SJCRH30 (cell line): Measurements from ENCODE around the gene UST. TPM values are rescaled to one million over a fixed set of nuclear protein-coding genes. Genes with fewer than 3 reads are reported as not detected.

ENCODE experiments used
- DNase-seq, 2 experiments: peaks; one replicate each; pipeline ENCODE4 v3.0.0-alpha.2; 2015 to 2020
- H3K27ac ChIP-seq: fragments of 250-450 bp; sonication (Bioruptor Pico); 2 replicates; pipeline ENCODE4 v1.5.1; 2020; ENCODE audit warnings: mild to moderate bottlenecking, moderate library complexity
- H3K27me3 ChIP-seq: fragments of 250-450 bp; sonication (Bioruptor Pico); 2 replicates; pipeline ENCODE4 v1.5.1; 2020; ENCODE audit warnings: mild to moderate bottlenecking, moderate library complexity
- H3K36me3 ChIP-seq: fragments of 250-450 bp; sonication (Bioruptor Pico); 2 replicates; pipeline ENCODE4 v1.5.1; 2020; ENCODE audit warnings: mild to moderate bottlenecking, moderate library complexity
- H3K4me1 ChIP-seq: fragments of 250-450 bp; sonication (Bioruptor Pico); 2 replicates; pipeline ENCODE4 v1.5.1; 2020; ENCODE audit warnings: mild to moderate bottlenecking, moderate library complexity
- H3K4me3 ChIP-seq: fragments of 250-450 bp; sonication (Bioruptor Pico); 2 replicates; pipeline ENCODE4 v1.5.1; 2020; ENCODE audit warnings: mild to moderate bottlenecking, moderate library complexity
- H3K9me3 ChIP-seq: fragments of 250-450 bp; sonication (Bioruptor Pico); replicated peaks from 2 replicates; pipeline ENCODE4 v1.5.1; 2020; ENCODE audit warnings: mild to moderate bottlenecking, moderate library complexity
- total RNA-seq: library from RNA; depleted of rRNA; stranded (reverse); fragments of >200 nt; shearing (Covaris generic); gene quantifications from 2 replicates; pipeline ENCODE4 v1.2.3, GENCODE V29; 2014

UST gene
- total RNA-seq, 1 experiment from 2014 or later, result 28.9 TPM

GRCh38 chr6:149077208-149077607 is 330.4 kb downstream of the UST start:
- Histone ChIP-seq H3K4me3 (no peak overlapping the region), H3K27me3 (no peaks in the 10 kb centered on the region), H3K27ac (no peak overlapping the region), H3K36me3 (no peaks in the 10 kb centered on the region), H3K4me1 (no peaks in the 10 kb centered on the region), H3K9me3 (no peaks in the 10 kb centered on the region)
- no peak for DNase-seq

- no peaks in the 10 kb centered on the region for H3K9me3 ChIP-seq
- H3K4me3 ChIP-seq, result no peak overlapping the region
- no peak for DNase-seq
- no peaks in the 10 kb centered on the region for H3K36me3 ChIP-seq
- H3K27me3 ChIP-seq, result no peaks in the 10 kb centered on the region
- no peaks in the 10 kb centered on the region for H3K4me1 ChIP-seq
- no peak overlapping the region for H3K27ac ChIP-seq
These were observed 331.5 kb downstream of the UST start for GRCh38 chr6:149078211-149078782.

- H3K27me3 ChIP-seq, result no peaks in the 10 kb centered on the region
- H3K27ac ChIP-seq, result no peak overlapping the region
- no peak for DNase-seq
- no peaks in the 10 kb centered on the region for H3K4me1 ChIP-seq
- no peak overlapping the region for H3K4me3 ChIP-seq
- no peaks in the 10 kb centered on the region for H3K36me3 ChIP-seq
- no peaks in the 10 kb centered on the region for H3K9me3 ChIP-seq
These were observed 332.6 kb downstream of the UST start for GRCh38 chr6:149079456-149079855.

- Histone ChIP-seq H3K9me3 (no peaks in the 10 kb centered on the region), H3K4me3 (no peak overlapping the region), H3K36me3 (no peaks in the 10 kb centered on the region), H3K27ac (no peak overlapping the region), H3K27me3 (no peaks in the 10 kb centered on the region), H3K4me1 (no peaks in the 10 kb centered on the region)
- DNase-seq, result no peak
These were observed 333.2 kb downstream of the UST start for GRCh38 chr6:149079911-149080491.

GRCh38 chr6:149080511-149080910 is 333.7 kb downstream of the UST start:
- H3K4me1 ChIP-seq, result no peaks in the 10 kb centered on the region
- no peak overlapping the region for H3K27ac ChIP-seq
- DNase-seq, result no peak
- H3K4me3 ChIP-seq, result no peak overlapping the region
- H3K36me3 ChIP-seq, result no peaks in the 10 kb centered on the region
- H3K27me3 ChIP-seq, result no peaks in the 10 kb centered on the region
- H3K9me3 ChIP-seq, result no peaks in the 10 kb centered on the region

- Histone ChIP-seq H3K27me3 (no peaks in the 10 kb centered on the region), H3K27ac (no peak overlapping the region)
- no peak for DNase-seq
These were observed 334.5 kb downstream of the UST start for GRCh38 chr6:149081281-149081680.

GRCh38 chr6:149082320-149082719 is 335.5 kb downstream of the UST start:
- H3K27me3 ChIP-seq, result no peaks in the 10 kb centered on the region
- no peaks in the 10 kb centered on the region for H3K36me3 ChIP-seq
- no peak overlapping the region for H3K27ac ChIP-seq
- H3K4me1 ChIP-seq, result no peaks in the 10 kb centered on the region
- H3K4me3 ChIP-seq, result no peak overlapping the region
- DNase-seq, result peak; percentile 75 to 77
- H3K9me3 ChIP-seq, result no peaks in the 10 kb centered on the region

More at GRCh38 chr6:149081281-149081680, 334.5 kb downstream of the UST start:
- Histone ChIP-seq H3K4me1 (no peaks in the 10 kb centered on the region), H3K9me3 (no peaks in the 10 kb centered on the region), H3K36me3 (no peaks in the 10 kb centered on the region), H3K4me3 (no peak overlapping the region)

GRCh38 chr6:149084026-149084425 is 337.2 kb downstream of the UST start:
- no peak for DNase-seq
- no peaks in the 10 kb centered on the region for H3K9me3 ChIP-seq
- H3K36me3 ChIP-seq, result no peaks in the 10 kb centered on the region
- H3K27me3 ChIP-seq, result no peaks in the 10 kb centered on the region
- H3K4me1 ChIP-seq, result no peaks in the 10 kb centered on the region
- H3K27ac ChIP-seq, result no peak overlapping the region
- H3K4me3 ChIP-seq, result no peak overlapping the region

- Histone ChIP-seq H3K4me1 (no peaks in the 10 kb centered on the region), H3K4me3 (no peak overlapping the region), H3K27me3 (no peaks in the 10 kb centered on the region), H3K9me3 (no peaks in the 10 kb centered on the region), H3K27ac (no peak overlapping the region), H3K36me3 (no peaks in the 10 kb centered on the region)
- no peak for DNase-seq
These were observed 338.2 kb downstream of the UST start for GRCh38 chr6:149084808-149085556.

- no peak overlapping the region for H3K27ac ChIP-seq
- no peak for DNase-seq
- no peaks in the 10 kb centered on the region for H3K9me3 ChIP-seq
- no peaks in the 10 kb centered on the region for H3K36me3 ChIP-seq
- no peak overlapping the region for H3K4me3 ChIP-seq
- no peaks in the 10 kb centered on the region for H3K27me3 ChIP-seq
- H3K4me1 ChIP-seq, result no peaks in the 10 kb centered on the region
These were observed 338.7 kb downstream of the UST start for GRCh38 chr6:149085557-149085938.

- H3K4me1 ChIP-seq, result no peaks in the 10 kb centered on the region
- H3K4me3 ChIP-seq, result no peak overlapping the region
- H3K27me3 ChIP-seq, result no peaks in the 10 kb centered on the region
- H3K9me3 ChIP-seq, result no peaks in the 10 kb centered on the region
- H3K27ac ChIP-seq, result no peak overlapping the region
- no peaks in the 10 kb centered on the region for H3K36me3 ChIP-seq
- no peak for DNase-seq
These were observed 339.5 kb downstream of the UST start for GRCh38 chr6:149086363-149086762.

- Histone ChIP-seq H3K27me3 (no peaks in the 10 kb centered on the region), H3K9me3 (no peaks in the 10 kb centered on the region), H3K36me3 (no peaks in the 10 kb centered on the region), H3K4me3 (no peak overlapping the region), H3K4me1 (no peaks in the 10 kb centered on the region), H3K27ac (no peak overlapping the region)
- DNase-seq, result no peak
These were observed 341.1 kb downstream of the UST start for GRCh38 chr6:149087898-149088297.

- no peak for DNase-seq
- Histone ChIP-seq H3K4me3 (no peak overlapping the region), H3K27ac (no peak overlapping the region), H3K4me1 (no peaks in the 10 kb centered on the region), H3K27me3 (no peaks in the 10 kb centered on the region), H3K9me3 (no peaks in the 10 kb centered on the region), H3K36me3 (no peaks in the 10 kb centered on the region)
These were observed 341.5 kb downstream of the UST start for GRCh38 chr6:149088361-149088760.

- DNase-seq, result peak; percentile 7 to 20
- H3K27ac ChIP-seq, result no peak overlapping the region
- no peaks in the 10 kb centered on the region for H3K36me3 ChIP-seq
- H3K4me3 ChIP-seq, result no peak overlapping the region
- H3K4me1 ChIP-seq, result no peaks in the 10 kb centered on the region
- no peaks in the 10 kb centered on the region for H3K27me3 ChIP-seq
- H3K9me3 ChIP-seq, result no peaks in the 10 kb centered on the region
These were observed 342.7 kb downstream of the UST start for GRCh38 chr6:149089510-149089909.

GRCh38 chr6:149090937-149091336 is 344.1 kb downstream of the UST start:
- Histone ChIP-seq H3K4me3 (no peak overlapping the region), H3K4me1 (no peaks in the 10 kb centered on the region), H3K36me3 (no peaks in the 10 kb centered on the region), H3K9me3 (no peaks in the 10 kb centered on the region), H3K27ac (no peak overlapping the region), H3K27me3 (no peaks in the 10 kb centered on the region)
- no peak for DNase-seq
